ENCODE data around the gene CACNA2D4. TPM values are rescaled to one million over a fixed set of nuclear protein-coding genes. Genes with fewer than 3 reads are reported as not detected.

Gene CACNA2D4
- total RNA-seq, 2 experiments from 2014 or later, result 20.8 to 23.6 TPM

Other genes starting within 250 kb of the CACNA2D4 start
- 10 to 100 TPM; 63.8 to 71.8 TPM for gene ADIPOR2, start 227.6 kb downstream of the CACNA2D4 start, total RNA-seq
- not detected for gene LRTM2, start 98.1 kb downstream of the CACNA2D4 start, total RNA-seq
- 10 to 100 TPM; 17.8 to 18.6 TPM for gene DCP1B, start 85.8 kb upstream of the CACNA2D4 start, total RNA-seq
- under 1 TPM; 0.30 TPM for gene CACNA1C, start 134.3 kb upstream of the CACNA2D4 start, total RNA-seq